Measurements from ENCODE around the gene SNX24.

DNA sequence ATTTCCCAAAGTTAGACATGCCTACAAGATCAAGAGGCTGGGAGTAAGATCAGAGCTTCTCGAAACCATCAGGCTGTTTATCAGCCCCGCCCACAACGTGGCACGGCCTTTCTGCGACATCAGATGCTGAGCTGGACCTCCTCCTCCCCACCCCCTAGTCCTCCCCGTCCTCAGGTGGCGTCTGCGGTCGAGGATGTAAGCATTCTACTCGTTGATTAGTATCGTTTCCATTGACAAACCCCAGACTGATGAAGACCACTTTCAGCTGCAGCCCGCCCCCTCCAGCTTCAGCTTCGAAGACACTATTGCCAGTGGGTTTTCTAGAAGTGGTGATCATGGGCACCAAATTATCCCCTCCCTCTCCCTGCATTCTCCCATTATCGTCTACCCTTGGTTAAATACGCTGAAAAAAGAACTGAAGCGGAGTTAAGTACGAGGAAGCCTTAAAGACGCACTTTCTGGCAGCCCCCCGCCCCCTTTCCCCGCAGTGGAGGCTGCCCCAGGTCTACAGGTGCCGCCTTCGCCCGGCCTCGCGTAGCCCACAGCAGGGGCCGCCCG, 190.0 kb downstream of the SNX24 start:
- TF ChIP-seq RCOR1 (IDR thresholded peaks at IDR 0.05; ENCODE audit: low read depth, low read length) (no peak), CHD4 (IDR thresholded peaks at IDR 0.05; ENCODE audit: borderline replicate concordance) (no peak), POLR2A (IDR thresholded peaks at IDR 0.05; ENCODE audit: low read length) (no peak; the same call in 1 of the 2 replicates), GATA3 (IDR thresholded peaks at IDR 0.05; ENCODE audit: borderline replicate concordance) (no peak), NR3C1 (IDR thresholded peaks at IDR 0.05) (no peak), JUN (IDR thresholded peaks at IDR 0.05) (peak in 1 of 2 experiments; percentile 8; a peak in 1 of 5 replicates), MAX (IDR thresholded peaks at IDR 0.05) (no peak; the same call in none of the 2 replicates), ZNF302 (CRISPR knock-in tag; IDR thresholded peaks at IDR 0.05) (no peak), EP300 (IDR thresholded peaks at IDR 0.05) (no peak), RAD21 (conservative IDR thresholded peaks at IDR 0.05 in 1 of 2, IDR thresholded peaks at IDR 0.05 in 1 of 2) (no peak)
- TF ChIP-seq, protein P1, sequence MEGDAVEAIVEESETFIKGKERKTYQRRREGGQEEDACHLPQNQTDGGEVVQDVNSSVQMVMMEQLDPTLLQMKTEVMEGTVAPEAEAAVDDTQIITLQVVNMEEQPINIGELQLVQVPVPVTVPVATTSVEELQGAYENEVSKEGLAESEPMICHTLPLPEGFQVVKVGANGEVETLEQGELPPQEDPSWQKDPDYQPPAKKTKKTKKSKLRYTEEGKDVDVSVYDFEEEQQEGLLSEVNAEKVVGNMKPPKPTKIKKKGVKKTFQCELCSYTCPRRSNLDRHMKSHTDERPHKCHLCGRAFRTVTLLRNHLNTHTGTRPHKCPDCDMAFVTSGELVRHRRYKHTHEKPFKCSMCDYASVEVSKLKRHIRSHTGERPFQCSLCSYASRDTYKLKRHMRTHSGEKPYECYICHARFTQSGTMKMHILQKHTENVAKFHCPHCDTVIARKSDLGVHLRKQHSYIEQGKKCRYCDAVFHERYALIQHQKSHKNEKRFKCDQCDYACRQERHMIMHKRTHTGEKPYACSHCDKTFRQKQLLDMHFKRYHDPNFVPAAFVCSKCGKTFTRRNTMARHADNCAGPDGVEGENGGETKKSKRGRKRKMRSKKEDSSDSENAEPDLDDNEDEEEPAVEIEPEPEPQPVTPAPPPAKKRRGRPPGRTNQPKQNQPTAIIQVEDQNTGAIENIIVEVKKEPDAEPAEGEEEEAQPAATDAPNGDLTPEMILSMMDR (IDR thresholded peaks at IDR 0.05) = no peak
- TF ChIP-seq, protein P2, sequence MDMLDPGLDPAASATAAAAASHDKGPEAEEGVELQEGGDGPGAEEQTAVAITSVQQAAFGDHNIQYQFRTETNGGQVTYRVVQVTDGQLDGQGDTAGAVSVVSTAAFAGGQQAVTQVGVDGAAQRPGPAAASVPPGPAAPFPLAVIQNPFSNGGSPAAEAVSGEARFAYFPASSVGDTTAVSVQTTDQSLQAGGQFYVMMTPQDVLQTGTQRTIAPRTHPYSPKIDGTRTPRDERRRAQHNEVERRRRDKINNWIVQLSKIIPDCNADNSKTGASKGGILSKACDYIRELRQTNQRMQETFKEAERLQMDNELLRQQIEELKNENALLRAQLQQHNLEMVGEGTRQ (IDR thresholded peaks at IDR 0.05) = no peak
- TF ChIP-seq, protein P3, sequence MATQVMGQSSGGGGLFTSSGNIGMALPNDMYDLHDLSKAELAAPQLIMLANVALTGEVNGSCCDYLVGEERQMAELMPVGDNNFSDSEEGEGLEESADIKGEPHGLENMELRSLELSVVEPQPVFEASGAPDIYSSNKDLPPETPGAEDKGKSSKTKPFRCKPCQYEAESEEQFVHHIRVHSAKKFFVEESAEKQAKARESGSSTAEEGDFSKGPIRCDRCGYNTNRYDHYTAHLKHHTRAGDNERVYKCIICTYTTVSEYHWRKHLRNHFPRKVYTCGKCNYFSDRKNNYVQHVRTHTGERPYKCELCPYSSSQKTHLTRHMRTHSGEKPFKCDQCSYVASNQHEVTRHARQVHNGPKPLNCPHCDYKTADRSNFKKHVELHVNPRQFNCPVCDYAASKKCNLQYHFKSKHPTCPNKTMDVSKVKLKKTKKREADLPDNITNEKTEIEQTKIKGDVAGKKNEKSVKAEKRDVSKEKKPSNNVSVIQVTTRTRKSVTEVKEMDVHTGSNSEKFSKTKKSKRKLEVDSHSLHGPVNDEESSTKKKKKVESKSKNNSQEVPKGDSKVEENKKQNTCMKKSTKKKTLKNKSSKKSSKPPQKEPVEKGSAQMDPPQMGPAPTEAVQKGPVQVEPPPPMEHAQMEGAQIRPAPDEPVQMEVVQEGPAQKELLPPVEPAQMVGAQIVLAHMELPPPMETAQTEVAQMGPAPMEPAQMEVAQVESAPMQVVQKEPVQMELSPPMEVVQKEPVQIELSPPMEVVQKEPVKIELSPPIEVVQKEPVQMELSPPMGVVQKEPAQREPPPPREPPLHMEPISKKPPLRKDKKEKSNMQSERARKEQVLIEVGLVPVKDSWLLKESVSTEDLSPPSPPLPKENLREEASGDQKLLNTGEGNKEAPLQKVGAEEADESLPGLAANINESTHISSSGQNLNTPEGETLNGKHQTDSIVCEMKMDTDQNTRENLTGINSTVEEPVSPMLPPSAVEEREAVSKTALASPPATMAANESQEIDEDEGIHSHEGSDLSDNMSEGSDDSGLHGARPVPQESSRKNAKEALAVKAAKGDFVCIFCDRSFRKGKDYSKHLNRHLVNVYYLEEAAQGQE (IDR thresholded peaks at IDR 0.05) = no peak
